SH-SY5Y (cell line): Measurements from ENCODE around the gene RGS14.

Experiments
- GATA2 ChIP-seq: IDR thresholded peaks from 2 replicates; pipeline ENCODE4 v1.6.1; 2011; ENCODE audit warnings: mild to moderate bottlenecking, low read depth, low read length
- GATA3 ChIP-seq: IDR thresholded peaks from 2 replicates; pipeline ENCODE4 v1.6.1; 2011; ENCODE audit warnings: low read depth, mild to moderate bottlenecking, low read length, moderate library complexity

- TF ChIP-seq GATA2 = no peak
- no peak for TF ChIP-seq GATA3
Measured at GRCh38 chr5:177344891-177345290, 12.8 kb upstream of the RGS14 start.
